ENCODE results near the gene GPATCH8.
A peak's percentile ranks its signal among the peaks of the same experiment; 100 is the strongest.
"Not testable (repeated sequence)": the region's sequence is repeated elsewhere in the genome, so short reads cannot be mapped to it uniquely, and the experiment has no call there.

Gene GPATCH8

GRCh38 chr17:44375196-44376017 lies 127.8 kb downstream of the GPATCH8 start:
- DNase-seq (ENCODE audit: low read depth in 2 of 2), result no peak

- no peak for DNase-seq (ENCODE audit: low read depth in 2 of 2)
These were observed 128.7 kb downstream of the GPATCH8 start for GRCh38 chr17:44374306-44375195.

- DNase-seq (ENCODE audit: low read depth in 2 of 2), result no peak
These were observed 131.2 kb downstream of the GPATCH8 start for GRCh38 chr17:44372036-44372435.

- DNase-seq (ENCODE audit: low read depth in 2 of 2), result not testable (repeated sequence)
These were observed 133.7 kb downstream of the GPATCH8 start for GRCh38 chr17:44369414-44370023.

GRCh38 chr17:44368391-44369243 lies 134.6 kb downstream of the GPATCH8 start:
- not testable (repeated sequence) for DNase-seq (ENCODE audit: low read depth in 2 of 2)

- DNase-seq (ENCODE audit: low read depth in 2 of 2), result no peak
These were observed 135.8 kb downstream of the GPATCH8 start for GRCh38 chr17:44367231-44367979.

GRCh38 chr17:44365051-44365450 lies 138.2 kb downstream of the GPATCH8 start:
- not testable (repeated sequence) for DNase-seq (ENCODE audit: low read depth in 2 of 2)

GRCh38 chr17:44363613-44364159 lies 139.5 kb downstream of the GPATCH8 start, which contains the start of gene FAM171A2:
Gene FAM171A2, minus strand, starts transcription at chr17:44363853. Its CDS starts 139 bp downstream, at chr17:44363714.
- DNase-seq (ENCODE audit: low read depth in 2 of 2), result peak in 1 of 2 donors; percentile 34

GRCh38 chr17:44362949-44363612 lies 140.1 kb downstream of the GPATCH8 start:
- no peak for DNase-seq (ENCODE audit: low read depth in 2 of 2)

GRCh38 chr17:44362459-44362948 lies 140.7 kb downstream of the GPATCH8 start:
- no peak for DNase-seq (ENCODE audit: low read depth in 2 of 2)

GRCh38 chr17:44361292-44362260 lies 141.6 kb downstream of the GPATCH8 start:
- no peak for DNase-seq (ENCODE audit: low read depth in 2 of 2)

GRCh38 chr17:44360826-44361225 lies 142.4 kb downstream of the GPATCH8 start:
- DNase-seq (ENCODE audit: low read depth in 2 of 2), result no peak

- no peak for DNase-seq (ENCODE audit: low read depth in 2 of 2)
These were observed 143.1 kb downstream of the GPATCH8 start for GRCh38 chr17:44360144-44360533.

- no peak for DNase-seq (ENCODE audit: low read depth in 2 of 2)
These were observed 143.6 kb downstream of the GPATCH8 start for GRCh38 chr17:44359458-44360143.

GRCh38 chr17:44359006-44359405 lies 144.2 kb downstream of the GPATCH8 start:
- DNase-seq (ENCODE audit: low read depth in 2 of 2), result no peak

GRCh38 chr17:44358066-44358465 lies 145.1 kb downstream of the GPATCH8 start:
- DNase-seq (ENCODE audit: low read depth in 2 of 2), result no peak

GRCh38 chr17:44356241-44356640 lies 147.0 kb downstream of the GPATCH8 start:
- no peak for DNase-seq (ENCODE audit: low read depth in 2 of 2)
